Parathyroid adenoma (tissue), 2 donors: ENCODE results near the gene SBF2.

Source experiments
- H2AFZ ChIP-seq: fragments of 300-600 bp; sonication (generic); one replicate; pipeline ENCODE4 v1.7.0; 2017; ENCODE audit warnings: antibody characterized with exemption, mild to moderate bottlenecking
- H3K27ac ChIP-seq: fragments of 300-600 bp; sonication (generic); one replicate; pipeline ENCODE4 v1.7.0; 2017
- H3K27me3 ChIP-seq: fragments of 300-600 bp; sonication (generic); one replicate; pipeline ENCODE4 v1.7.0; 2017; ENCODE audit warnings: low read length; ENCODE audit not compliant: control insufficient read depth, insufficient read depth
- H3K36me3 ChIP-seq: fragments of 300-600 bp; sonication (generic); one replicate; pipeline ENCODE4 v1.7.0; 2017; ENCODE audit warnings: low read length; ENCODE audit not compliant: control insufficient read depth, insufficient read depth
- H3K4me1 ChIP-seq: fragments of 300-600 bp; sonication (generic); one replicate; pipeline ENCODE4 v1.7.0; 2017; ENCODE audit warnings: control low read depth
- H3K4me2 ChIP-seq: fragments of 300-600 bp; sonication (generic); one replicate; pipeline ENCODE4 v1.7.0; 2017; ENCODE audit warnings: low read length
- H3K4me3 ChIP-seq: fragments of 300-600 bp; sonication (generic); one replicate; pipeline ENCODE4 v1.7.0; 2017; ENCODE audit warnings: low read depth, low read length
- H3K79me2 ChIP-seq: fragments of 300-600 bp; sonication (generic); one replicate; pipeline ENCODE4 v1.7.0; 2017; ENCODE audit warnings: control low read depth
- H3K9ac ChIP-seq: fragments of 300-600 bp; sonication (generic); one replicate; pipeline ENCODE4 v1.7.0; 2017; ENCODE audit warnings: mild to moderate bottlenecking
- H3K9me3 ChIP-seq: fragments of 300-600 bp; sonication (generic); one replicate; pipeline ENCODE4 v1.7.0; 2017; ENCODE audit warnings: low read length; ENCODE audit not compliant: control insufficient read depth
- CTCF ChIP-seq: fragments of 300-600 bp; sonication (generic); IDR thresholded peaks from one replicate; pipeline ENCODE4 v1.7.0; 2017; ENCODE audit warnings: antibody characterized with exemption, mild to moderate bottlenecking
- donor health status: primary hyperparathyroidism.

The SBF2 gene

GRCh38 chr11:9893474-9893873 is 400.5 kb downstream of the SBF2 start:
- Histone ChIP-seq H3K9me3 (no peaks in the 10 kb centered on the region), H2AFZ (no peak overlapping the region), H3K4me3 (no peak overlapping the region), H3K27me3 (no peaks in the 10 kb centered on the region), H3K9ac (no peak overlapping the region), H3K36me3 (no peaks in the 10 kb centered on the region), H3K79me2 (no peaks in the 10 kb centered on the region), H3K4me2 (no peak overlapping the region), H3K27ac (no peak overlapping the region), H3K4me1 (no peaks in the 10 kb centered on the region)
- no peak for TF ChIP-seq CTCF

- TF ChIP-seq CTCF: no peak
- Histone ChIP-seq H3K27ac (no peak overlapping the region), H3K9me3 (no peaks in the 10 kb centered on the region), H3K27me3 (no peaks in the 10 kb centered on the region), H3K4me3 (no peak overlapping the region), H3K9ac (no peak overlapping the region), H3K4me2 (no peak overlapping the region), H3K79me2 (no peaks in the 10 kb centered on the region), H2AFZ (no peak overlapping the region), H3K4me1 (no peaks in the 10 kb centered on the region), H3K36me3 (no peaks in the 10 kb centered on the region)
These were observed 405.1 kb downstream of the SBF2 start for GRCh38 chr11:9888938-9889337.

- Histone ChIP-seq H3K27ac (no peak overlapping the region), H2AFZ (no peak overlapping the region), H3K9me3 (no peaks in the 10 kb centered on the region), H3K4me3 (no peak overlapping the region), H3K27me3 (no peaks in the 10 kb centered on the region), H3K9ac (no peak overlapping the region), H3K4me2 (no peak overlapping the region), H3K79me2 (no peaks in the 10 kb centered on the region), H3K4me1 (no peaks in the 10 kb centered on the region), H3K36me3 (no peaks in the 10 kb centered on the region)
- no peak for TF ChIP-seq CTCF
These were observed 406.5 kb downstream of the SBF2 start for GRCh38 chr11:9887472-9887871.

GRCh38 chr11:9886595-9886994 is 407.4 kb downstream of the SBF2 start:
- no peaks in the 10 kb centered on the region for H3K79me2 ChIP-seq
- no peaks in the 10 kb centered on the region for H3K9me3 ChIP-seq
- no peaks in the 10 kb centered on the region for H3K36me3 ChIP-seq
- H3K4me2 ChIP-seq: no peak overlapping the region
- H3K4me3 ChIP-seq: no peak overlapping the region
- H3K27me3 ChIP-seq: no peaks in the 10 kb centered on the region
- H3K9ac ChIP-seq: no peak overlapping the region
- H2AFZ ChIP-seq: no peak overlapping the region
- H3K4me1 ChIP-seq: no peaks in the 10 kb centered on the region
- no peak overlapping the region for H3K27ac ChIP-seq
- TF ChIP-seq CTCF: no peak

- H3K4me3 ChIP-seq: no peak overlapping the region
- H3K9ac ChIP-seq: no peak overlapping the region
- no peaks in the 10 kb centered on the region for H3K27me3 ChIP-seq
- no peaks in the 10 kb centered on the region for H3K9me3 ChIP-seq
- H3K27ac ChIP-seq: no peak overlapping the region
- no peaks in the 10 kb centered on the region for H3K36me3 ChIP-seq
- TF ChIP-seq CTCF: no peak
- no peak overlapping the region for H2AFZ ChIP-seq
- H3K79me2 ChIP-seq: no peaks in the 10 kb centered on the region
- H3K4me1 ChIP-seq: no peaks in the 10 kb centered on the region
- no peak overlapping the region for H3K4me2 ChIP-seq
These were observed 409.4 kb downstream of the SBF2 start for GRCh38 chr11:9884601-9885000.
